MM.1S (cell line): ENCODE measurements around the gene NOVA1.

Source experiments
- EZH2 ChIP-seq: fragments of 300-600 bp; sonication (generic); optimal IDR thresholded peaks from 2 replicates; pipeline ENCODE3; 2017; ENCODE audit warnings: low read depth, mild to moderate bottlenecking, antibody characterized with exemption, low read length, mixed read lengths
- EZH2phosphoT487 ChIP-seq: fragments of 300-600 bp; sonication (generic); IDR thresholded peaks from 2 replicates; pipeline ENCODE4 v1.6.1; 2018; ENCODE audit warnings: antibody characterized with exemption, low read length
- TF ChIP-seq, protein P1 (sequence below): fragments of 300-600 bp; sonication (generic); IDR thresholded peaks from 2 replicates; pipeline ENCODE4 v1.5.1; 2016; ENCODE audit warnings: antibody characterized with exemption, low read length, mixed read lengths

DNA sequence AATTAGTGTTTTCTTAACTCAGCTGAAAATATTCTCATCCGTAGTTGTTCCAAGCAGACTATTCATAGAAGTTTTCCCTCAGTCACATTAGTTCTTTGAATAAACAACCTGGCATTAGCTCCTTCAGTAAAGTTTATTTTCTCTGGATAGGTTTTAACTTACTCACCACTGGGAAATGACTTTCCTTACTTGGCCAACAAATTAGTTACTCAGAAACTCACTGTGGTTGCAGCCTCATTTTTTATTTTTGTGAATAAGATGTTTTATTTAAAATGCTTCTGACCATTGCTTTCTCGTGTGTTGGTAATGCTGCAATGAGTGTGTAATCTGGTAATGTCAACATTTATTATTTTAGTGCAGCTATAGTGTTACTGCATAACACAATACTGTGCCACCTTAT lies 74.9 kb downstream of the NOVA1 start:
- TF ChIP-seq, protein P1, sequence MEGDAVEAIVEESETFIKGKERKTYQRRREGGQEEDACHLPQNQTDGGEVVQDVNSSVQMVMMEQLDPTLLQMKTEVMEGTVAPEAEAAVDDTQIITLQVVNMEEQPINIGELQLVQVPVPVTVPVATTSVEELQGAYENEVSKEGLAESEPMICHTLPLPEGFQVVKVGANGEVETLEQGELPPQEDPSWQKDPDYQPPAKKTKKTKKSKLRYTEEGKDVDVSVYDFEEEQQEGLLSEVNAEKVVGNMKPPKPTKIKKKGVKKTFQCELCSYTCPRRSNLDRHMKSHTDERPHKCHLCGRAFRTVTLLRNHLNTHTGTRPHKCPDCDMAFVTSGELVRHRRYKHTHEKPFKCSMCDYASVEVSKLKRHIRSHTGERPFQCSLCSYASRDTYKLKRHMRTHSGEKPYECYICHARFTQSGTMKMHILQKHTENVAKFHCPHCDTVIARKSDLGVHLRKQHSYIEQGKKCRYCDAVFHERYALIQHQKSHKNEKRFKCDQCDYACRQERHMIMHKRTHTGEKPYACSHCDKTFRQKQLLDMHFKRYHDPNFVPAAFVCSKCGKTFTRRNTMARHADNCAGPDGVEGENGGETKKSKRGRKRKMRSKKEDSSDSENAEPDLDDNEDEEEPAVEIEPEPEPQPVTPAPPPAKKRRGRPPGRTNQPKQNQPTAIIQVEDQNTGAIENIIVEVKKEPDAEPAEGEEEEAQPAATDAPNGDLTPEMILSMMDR: no peak
- TF ChIP-seq EZH2: no peak
- TF ChIP-seq EZH2phosphoT487: no peak
